GM23248 (cell line): Measurements from ENCODE around the gene KCNMA1. TPM values are rescaled to one million over a fixed set of nuclear protein-coding genes. Genes with fewer than 3 reads are reported as not detected.

Experiments
- DNase-seq: peaks from one replicate; pipeline ENCODE4 v3.0.0-alpha.2; 2015
- H2AFZ ChIP-seq: fragments of 200-600 bp; sonication (generic); 2 replicates; pipeline ENCODE4 v1.6.1; 2016; ENCODE audit warnings: antibody characterized with exemption
- H3F3A ChIP-seq: fragments of 200-600 bp; sonication (generic); 2 replicates; pipeline ENCODE4 v1.6.1; 2016; ENCODE audit warnings: mild to moderate bottlenecking, antibody characterized with exemption, mixed run types; ENCODE audit not compliant: insufficient read depth
- H3K27ac ChIP-seq: fragments of 200-600 bp; sonication (generic); 2 replicates; pipeline ENCODE4 v1.5.1; 2016; ENCODE audit warnings: mild to moderate bottlenecking
- H3K27me3 ChIP-seq: fragments of 200-600 bp; sonication (generic); replicated peaks from 2 replicates; pipeline ENCODE4 v1.6.1; 2016; ENCODE audit warnings: mild to moderate bottlenecking; ENCODE audit not compliant: insufficient read depth
- H3K36me3 ChIP-seq: fragments of 200-600 bp; sonication (generic); 2 replicates; pipeline ENCODE4 v1.6.1; 2016; ENCODE audit warnings: low read depth, mild to moderate bottlenecking
- H3K4me1 ChIP-seq: fragments of 200-600 bp; sonication (generic); 2 replicates; pipeline ENCODE4 v1.6.1; 2016; ENCODE audit warnings: mild to moderate bottlenecking; ENCODE audit not compliant: insufficient read depth
- H3K4me2 ChIP-seq: fragments of 200-600 bp; sonication (generic); one replicate; pipeline ENCODE4 v1.6.1; 2016; ENCODE audit warnings: mild to moderate bottlenecking; ENCODE audit not compliant: unreplicated experiment
- H3K4me3 ChIP-seq: fragments of 200-600 bp; sonication (generic); 2 replicates; pipeline ENCODE4 v1.5.1; 2016; ENCODE audit warnings: mild to moderate bottlenecking
- H3K79me2 ChIP-seq: fragments of 200-600 bp; sonication (generic); 2 replicates; pipeline ENCODE4 v1.6.1; 2016; ENCODE audit warnings: mild to moderate bottlenecking; ENCODE audit not compliant: insufficient read depth
- H3K9ac ChIP-seq: fragments of 200-600 bp; sonication (generic); 2 replicates; pipeline ENCODE4 v1.6.1; 2016; ENCODE audit warnings: mild to moderate bottlenecking
- H3K9me2 ChIP-seq: fragments of 200-600 bp; sonication (generic); 2 replicates; pipeline ENCODE4 v1.6.1; 2016; ENCODE audit warnings: mixed run types, mild to moderate bottlenecking, moderate library complexity; ENCODE audit not compliant: insufficient read depth
- H3K9me3 ChIP-seq: fragments of 200-600 bp; sonication (generic); one replicate; pipeline ENCODE4 v1.6.1; 2017; ENCODE audit warnings: low read depth
- H4K20me1 ChIP-seq: fragments of 200-600 bp; sonication (generic); 2 replicates; pipeline ENCODE4 v1.6.0; 2016; ENCODE audit not compliant: insufficient read depth
- EZH2 ChIP-seq: fragments of 200-600 bp; sonication (generic); IDR thresholded peaks from 2 replicates; pipeline ENCODE4 v1.6.1; 2018; ENCODE audit warnings: antibody characterized with exemption, mild to moderate bottlenecking; ENCODE audit not compliant: insufficient read depth, poor library complexity, severe bottlenecking
- EZH2phosphoT487 ChIP-seq: fragments of 200-600 bp; sonication (generic); IDR thresholded peaks from 2 replicates; pipeline ENCODE4 v1.6.1; 2018; ENCODE audit warnings: antibody characterized with exemption, moderate library complexity, mild to moderate bottlenecking, low read depth; ENCODE audit not compliant: insufficient read depth
- WGBS, 2 experiments: methylation state at CpG; one replicate each; pipeline ENCODE4 v1.1.6; 2015 to 2017; ENCODE audit warnings: low lambda C conversion rate in 2 of 2, low coverage in 1 of 2; ENCODE audit errors: missing lambda C conversion rate in 2 of 2; 5-methylcytosine and 5-hydroxymethylcytosine counted together
- in situ Hi-C: fragments of 300-500 bp; cut with MboI; formaldehyde crosslinking; loops from 2 replicates; pipeline ENCODE4 v1.15.0; 2020
- polyA plus RNA-seq: library from polyadenylated mRNA; unstranded; fragments of >200 nt; fragmentation: Nextera tagmentation; extraction: Ambion mirVana; gene quantifications from 2 replicates; pipeline ENCODE4 v1.2.1, GENCODE V29; 2016
- total RNA-seq: library from RNA; depleted of rRNA; stranded (reverse); fragments of >200 nt; shearing (Covaris generic); gene quantifications from 2 replicates; pipeline ENCODE4 v1.2.3, GENCODE V29; 2014

Gene KCNMA1
- total and polyA plus RNA-seq, 2 experiments from 2014 or later, result 14.2 to 25.1 TPM

DNA sequence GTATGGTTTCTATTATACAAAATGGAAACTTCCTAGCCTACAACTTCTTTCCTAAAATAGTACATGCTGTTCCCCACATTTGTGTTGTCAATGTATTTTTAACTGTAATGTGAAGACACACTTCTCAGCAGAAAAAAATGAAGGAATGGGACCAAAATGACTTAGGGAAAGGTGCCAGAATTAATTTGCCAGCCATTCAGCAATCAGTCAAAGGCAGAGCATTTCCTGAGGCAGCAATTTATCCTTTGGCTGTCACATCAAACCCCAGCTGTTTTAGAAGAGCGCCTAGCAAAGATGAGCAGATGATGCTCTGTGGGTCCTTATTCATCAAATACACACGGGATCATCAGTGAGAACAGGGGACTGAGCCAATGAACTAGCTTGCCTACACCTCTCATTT, 592.5 kb downstream of the KCNMA1 start:
- TF ChIP-seq EZH2 (no peak), EZH2phosphoT487 (no peak)
- Histone ChIP-seq H3K4me1 (peaks cover 6% of the 10 kb centered on the region), H3F3A (no peaks in the 10 kb centered on the region), H3K4me3 (no peak overlapping the region), H3K9me3 (no peaks in the 10 kb centered on the region), H3K9ac (no peak overlapping the region), H3K27ac (no peak overlapping the region), H3K79me2 (no peaks in the 10 kb centered on the region), H4K20me1 (no peaks in the 10 kb centered on the region), H3K4me2 (no peak overlapping the region), H3K27me3 (no peaks in the 10 kb centered on the region), H3K36me3 (no peaks in the 10 kb centered on the region), H2AFZ (no peak overlapping the region), H3K9me2 (no peaks in the 10 kb centered on the region)
- 36 to 41% methylated on average over 2 of the region's 2 CpGs for WGBS, 2 experiments
- in situ Hi-C loops, result no loop called here
- no peak for DNase-seq

DNA sequence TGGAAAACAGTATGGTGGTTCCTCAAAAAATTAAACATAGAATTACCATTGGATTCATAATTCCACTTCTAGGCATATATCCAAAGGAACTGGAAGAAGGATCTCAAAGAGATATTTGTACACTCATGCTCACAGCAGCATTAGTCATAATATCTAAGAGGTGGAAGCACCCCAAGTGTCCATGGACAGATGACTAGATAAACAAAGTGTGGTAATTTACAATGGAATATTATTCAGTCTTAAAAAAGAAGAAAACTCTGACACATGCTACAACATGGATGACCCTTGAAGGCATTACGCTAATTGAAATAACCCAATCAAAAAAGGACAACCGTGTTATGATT, 594.2 kb downstream of the KCNMA1 start:
- in situ Hi-C loops, result no loop called here
- peak; percentile 50 for DNase-seq
- Histone ChIP-seq H3K4me2 (no peak overlapping the region), H3K79me2 (no peaks in the 10 kb centered on the region), H3K4me3 (no peak overlapping the region), H3K27ac (no peak overlapping the region), H3K4me1 (no peaks in the 10 kb centered on the region), H3K9me3 (no peaks in the 10 kb centered on the region), H3K9ac (no peak overlapping the region), H4K20me1 (no peaks in the 10 kb centered on the region), H3K36me3 (no peaks in the 10 kb centered on the region), H2AFZ (no peak overlapping the region), H3K9me2 (no peaks in the 10 kb centered on the region), H3K27me3 (no peaks in the 10 kb centered on the region), H3F3A (no peaks in the 10 kb centered on the region)
- TF ChIP-seq EZH2phosphoT487, result no peak
- TF ChIP-seq EZH2, result no peak
- 95 to 100% methylated on average over 2 of the region's 2 CpGs for WGBS, 2 experiments

DNA sequence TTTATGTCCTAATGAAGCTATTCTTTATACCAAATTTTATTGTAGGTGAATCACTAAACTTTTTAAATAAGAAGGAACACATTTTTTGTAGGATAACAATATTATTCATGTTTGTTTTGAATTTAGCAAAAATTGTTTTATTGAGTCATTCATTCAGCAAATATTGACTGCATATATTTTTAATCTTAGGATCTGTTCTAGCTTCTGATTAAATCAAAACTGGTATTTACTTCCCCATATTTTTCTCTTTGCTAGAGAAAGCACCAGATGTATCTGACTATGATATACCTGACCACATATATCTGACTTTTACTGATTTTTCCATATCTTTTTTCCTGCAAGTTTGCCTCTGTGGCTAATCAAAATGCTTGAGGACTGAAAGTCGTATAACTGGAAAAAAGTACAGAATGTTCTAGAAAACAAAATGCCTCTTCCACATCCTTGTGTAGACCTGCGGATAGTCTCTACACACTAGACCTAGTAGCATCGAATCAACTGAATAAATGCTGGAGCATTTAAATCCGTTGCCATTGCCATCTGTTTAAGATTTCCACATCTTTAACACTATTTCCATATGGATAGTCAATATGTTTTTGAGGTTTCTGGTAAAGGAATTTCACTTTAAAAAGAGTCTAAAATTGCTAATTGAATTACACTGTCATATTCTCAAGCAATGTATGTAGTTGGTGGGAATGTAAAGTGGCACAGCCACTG, 594.7 kb downstream of the KCNMA1 start:
- TF ChIP-seq EZH2 (no peak), EZH2phosphoT487 (no peak)
- Histone ChIP-seq H3K36me3 (no peaks in the 10 kb centered on the region), H4K20me1 (no peaks in the 10 kb centered on the region), H3K9ac (no peak overlapping the region), H3K9me2 (no peaks in the 10 kb centered on the region), H3K79me2 (no peaks in the 10 kb centered on the region), H3K27me3 (no peaks in the 10 kb centered on the region), H2AFZ (no peak overlapping the region), H3K27ac (no peak overlapping the region), H3K4me2 (no peak overlapping the region), H3F3A (no peaks in the 10 kb centered on the region), H3K4me3 (no peak overlapping the region), H3K4me1 (no peaks in the 10 kb centered on the region), H3K9me3 (no peaks in the 10 kb centered on the region)
- in situ Hi-C loops, result no loop called here
- no peak for DNase-seq
- WGBS, 2 experiments, result 79 to 89% methylated on average over 4 of the region's 4 CpGs

DNA sequence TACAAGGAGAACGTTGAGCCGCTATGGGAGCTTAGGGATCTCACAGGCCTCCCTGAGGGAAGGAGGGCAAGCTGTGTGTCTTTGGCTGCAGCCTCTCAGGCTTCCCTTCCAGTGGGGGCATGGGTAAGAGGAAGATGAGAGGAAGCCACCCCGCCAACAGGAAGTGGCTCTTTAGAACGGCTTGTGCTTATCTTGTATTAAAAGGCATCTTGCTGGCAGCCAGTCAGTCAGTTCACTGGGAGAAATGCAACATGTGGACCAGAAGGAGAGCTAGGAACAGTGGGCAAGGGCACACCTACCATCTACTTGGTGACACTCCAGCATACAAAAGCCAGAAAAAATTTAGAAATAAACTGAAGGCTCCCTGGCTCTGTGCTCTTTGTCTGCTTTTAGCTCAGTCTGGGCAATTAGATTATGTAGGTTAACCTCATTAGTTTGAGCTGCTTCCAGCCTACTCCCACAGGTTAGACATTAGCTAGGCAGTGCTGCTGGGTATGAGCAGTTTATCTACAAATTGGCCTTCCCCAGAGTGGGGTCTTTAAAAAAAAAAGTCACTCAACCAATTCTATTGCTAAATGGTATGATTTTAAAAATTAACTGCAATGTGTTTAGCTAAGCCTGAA, 595.9 kb downstream of the KCNMA1 start:
- Histone ChIP-seq H3K9me2 (no peaks in the 10 kb centered on the region), H3K27ac (no peak overlapping the region), H3K4me2 (no peak overlapping the region), H3F3A (no peaks in the 10 kb centered on the region), H3K9me3 (no peaks in the 10 kb centered on the region), H3K9ac (no peak overlapping the region), H2AFZ (no peak overlapping the region), H3K4me3 (no peak overlapping the region), H3K79me2 (no peaks in the 10 kb centered on the region), H3K4me1 (no peaks in the 10 kb centered on the region), H4K20me1 (no peaks in the 10 kb centered on the region), H3K27me3 (no peaks in the 10 kb centered on the region), H3K36me3 (no peaks in the 10 kb centered on the region)
- TF ChIP-seq EZH2phosphoT487 (no peak), EZH2 (no peak)
- 71 to 79% methylated on average over 4 of the region's 4 CpGs for WGBS, 2 experiments
- no peak for DNase-seq
- in situ Hi-C loops, result no loop called here
